B cell (primary cell): ENCODE results near the gene ANK3. TPM values are rescaled to one million over a fixed set of nuclear protein-coding genes. Genes with fewer than 3 reads are reported as not detected.

Source experiments
- ATAC-seq: fragments of 200-7000 bp; cut with Tn5 transposase; one replicate; pipeline ENCODE4 v1.10.0; 2021; ENCODE audit warnings: low read depth, mild to moderate bottlenecking, moderate number of reproducible peaks, moderate library complexity
- CTCF ChIA-PET: fragments of 350-600 bp; sonication (Branson Sonifier 250); formaldehyde crosslinking; loops from one replicate; lab custom pipeline; 2021; ENCODE audit warnings: antibody characterized with exemption, inconsistent platforms; lab: Charles Lee
- POLR2A ChIA-PET: fragments of 350-600 bp; sonication (Branson Sonifier 250); formaldehyde crosslinking; loops from one replicate; lab custom pipeline; 2021; ENCODE audit warnings: antibody characterized with exemption; lab: Charles Lee
- DNase-seq: peaks from one replicate; pipeline ENCODE4 v3.0.0; 2013
- H2AFZ ChIP-seq: 2 replicates; pipeline ENCODE4 v1.6.1; 2012; ENCODE audit warnings: mild to moderate bottlenecking, low read depth, low read length; ENCODE audit not compliant: insufficient read depth, poor library complexity, severe bottlenecking
- H3K27ac ChIP-seq, 2 donors: 1 replicate in 1 of 2; 2 replicates in 1 of 2; pipeline ENCODE4 v1.5.1; 2012 to 2013; ENCODE audit warnings: low read length in 2 of 2, mild to moderate bottlenecking in 2 of 2, moderate library complexity in 1 of 2
- H3K27me3 ChIP-seq, 4 experiments: fragments of 200-600 bp in 1 of 4; sonication (generic) in 1 of 4; replicated peaks in 1 of 4; 1 replicate in 2 of 4; 2 replicates in 2 of 4; pipeline versions ENCODE4 v1.6.1 to v1.7.0; 2013 to 2016; ENCODE audit warnings: low read length in 3 of 4, mild to moderate bottlenecking in 2 of 4, mixed read lengths in 1 of 4, moderate library complexity in 1 of 4; ENCODE audit not compliant: insufficient read depth in 4 of 4, control insufficient read depth in 3 of 4; ENCODE audit errors: control extremely low read depth in 1 of 4
- H3K36me3 ChIP-seq, 2 experiments: replicated peaks in 1 of 2; 1 replicate in 1 of 2; 2 replicates in 1 of 2; pipeline versions ENCODE4 v1.6.1 to v1.7.1; 2013; ENCODE audit warnings: low read length in 1 of 2; ENCODE audit not compliant: insufficient read depth in 2 of 2, control insufficient read depth in 1 of 2; ENCODE audit errors: control extremely low read depth in 1 of 2, extremely low read depth in 1 of 2
- H3K4me1 ChIP-seq, 2 donors: fragments of 200-600 bp in 1 of 2; sonication (generic) in 1 of 2; 1 replicate in 1 of 2; 2 replicates in 1 of 2; pipeline versions ENCODE4 v1.5.1 to v1.6.1; 2013 to 2017; ENCODE audit warnings: low read length in 2 of 2; ENCODE audit not compliant: control insufficient read depth in 2 of 2, insufficient read depth in 2 of 2
- H3K4me2 ChIP-seq: replicated peaks from 2 replicates; pipeline ENCODE3; 2012; ENCODE audit warnings: mild to moderate bottlenecking, low read depth, low read length; ENCODE audit not compliant: poor library complexity, severe bottlenecking
- H3K4me3 ChIP-seq, 5 experiments: fragments of 200-600 bp in 1 of 5; sonication (generic) in 1 of 5; 1 replicate in 3 of 5; 2 replicates in 2 of 5; pipeline versions ENCODE4 v1.5.1 to v1.7.0; 2011 to 2016; ENCODE audit warnings: low read length in 4 of 5, mild to moderate bottlenecking in 4 of 5, low read depth in 2 of 5, control low read depth in 1 of 5, moderate library complexity in 1 of 5; ENCODE audit not compliant: insufficient read depth in 1 of 5; ENCODE audit errors: control extremely low read depth in 1 of 5, extremely low read depth in 1 of 5
- H3K79me2 ChIP-seq: fragments of 200-600 bp; sonication (generic); one replicate; pipeline ENCODE4 v1.6.0; 2016; ENCODE audit warnings: low read length; ENCODE audit not compliant: control insufficient read depth, insufficient read depth
- H3K9ac ChIP-seq: fragments of 200-600 bp; sonication (generic); 2 replicates; pipeline ENCODE4 v1.6.1; 2017; ENCODE audit warnings: mild to moderate bottlenecking, low read length, moderate library complexity
- H3K9me3 ChIP-seq, 3 donors: one replicate each; pipeline versions ENCODE4 v1.6.1 to v1.7.1; 2013; ENCODE audit warnings: low read length in 2 of 3; ENCODE audit not compliant: control insufficient read depth in 2 of 3, insufficient read depth in 1 of 3; ENCODE audit errors: control extremely low read depth in 1 of 3
- H4K20me1 ChIP-seq: 2 replicates; pipeline ENCODE4 v1.6.0; 2012; ENCODE audit warnings: mild to moderate bottlenecking, low read length; ENCODE audit not compliant: insufficient read depth, control insufficient read depth, poor library complexity, severe bottlenecking
- H3K27ac Mint-ChIP-seq: one replicate; pipeline ENCODE4 v1.8.0; 2021; ENCODE audit warnings: mixed read lengths
- H3K27me3 Mint-ChIP-seq: one replicate; pipeline ENCODE4 v1.8.0; 2021; ENCODE audit warnings: mixed read lengths
- H3K4me1 Mint-ChIP-seq: one replicate; pipeline ENCODE4 v1.8.0; 2021; ENCODE audit warnings: mixed read lengths
- H3K4me3 Mint-ChIP-seq: one replicate; pipeline ENCODE4 v1.8.0; 2021; ENCODE audit warnings: mixed read lengths
- H3K9me3 Mint-ChIP-seq: one replicate; pipeline ENCODE4 v1.8.0; 2022; ENCODE audit warnings: mixed read lengths; ENCODE audit not compliant: insufficient read depth
- EZH2 ChIP-seq: IDR thresholded peaks from 2 replicates; pipeline ENCODE4 v1.6.1; 2012; ENCODE audit warnings: borderline replicate concordance, low read depth, mild to moderate bottlenecking, moderate library complexity, low read length; ENCODE audit not compliant: insufficient read depth, poor library complexity, severe bottlenecking
- WGBS: methylation state at CpG from one replicate; pipeline ENCODE4 v1.1.5; 2013; ENCODE audit warnings: missing lambda C conversion rate; ENCODE audit not compliant: insufficient coverage; 5-methylcytosine and 5-hydroxymethylcytosine counted together
- intact Hi-C: fragments of 100-400 bp; cut with micrococcal nuclease; formaldehyde crosslinking; loops from one replicate; pipeline ENCODE4 v1.10.0; 2022
- polyA plus RNA-seq: library from polyadenylated mRNA; depleted of rRNA; stranded (reverse); fragments of >200 nt; gene quantifications from 2 replicates; pipeline ENCODE4 v1.2.3, GENCODE V29; 2012
- total RNA-seq, 2 donors: library from RNA; stranded (reverse); fragments of 120-200 nt in 1 of 2; gene quantifications; 1 replicate in 1 of 2; 2 replicates in 1 of 2; pipeline versions ENCODE4 v1.2.3 to v1.2.4, GENCODE V29; 2013 to 2022
- TF ChIP-seq, protein P1 (sequence below): fragments of 200-600 bp; IDR thresholded peaks from one replicate; pipeline ENCODE4 v1.8.0; 2022; ENCODE audit warnings: antibody characterized with exemption, mild to moderate bottlenecking

ANK3 gene
- total and polyA plus RNA-seq, 2 donors (not counting 1 experiment from before 2014, with no cell fraction given): 4.9 to 21.6 TPM

DNA sequence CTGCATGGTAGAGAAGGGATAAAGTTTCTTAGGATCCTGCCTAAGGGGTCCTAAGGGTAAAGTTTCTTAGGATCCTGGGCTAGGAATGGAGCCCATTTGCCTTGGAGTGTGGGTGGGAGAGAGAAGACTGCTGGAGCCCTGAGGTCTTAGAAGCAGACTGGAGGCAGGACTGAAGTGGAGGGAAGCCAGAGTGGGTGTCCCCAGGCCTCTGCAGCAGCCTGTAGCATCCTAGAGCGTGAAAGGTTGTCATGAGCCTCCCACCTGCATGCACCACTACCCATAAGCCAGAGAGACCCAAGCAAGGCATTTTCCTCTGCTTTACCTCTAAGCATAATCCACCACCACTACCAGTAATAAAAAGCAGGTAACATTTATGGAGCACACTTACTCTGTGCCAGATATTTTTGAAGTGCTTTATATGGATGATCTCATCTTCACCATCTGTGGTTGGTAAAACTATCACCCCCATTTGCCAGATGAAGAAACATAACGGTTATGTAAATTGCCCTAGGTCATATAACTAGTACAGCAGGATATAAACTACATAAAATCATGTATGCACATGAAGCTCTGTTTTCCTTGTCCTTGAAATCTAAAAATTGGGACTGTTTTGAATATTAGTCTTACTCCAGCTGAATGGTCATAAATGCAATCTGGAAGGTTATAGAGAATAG, 379.8 kb downstream of the ANK3 start:
- Mint-ChIP-seq H3K27ac (no peak overlapping the region), H3K4me1 (no peaks in the 10 kb centered on the region), H3K9me3 (no peaks in the 10 kb centered on the region), H3K4me3 (no peak overlapping the region), H3K27me3 (peaks cover 13% of the 10 kb centered on the region)
- no peaks in the 10 kb centered on the region for H4K20me1 ChIP-seq
- H3K9me3 ChIP-seq: no peaks in the 10 kb centered on the region
- CTCF ChIA-PET: no interaction called here
- no peaks in the 10 kb centered on the region for H3K79me2 ChIP-seq
- intact Hi-C loops: no loop called here
- no peaks in the 10 kb centered on the region for H3K36me3 ChIP-seq
- TF ChIP-seq EZH2: no peak
- TF ChIP-seq, protein P1, sequence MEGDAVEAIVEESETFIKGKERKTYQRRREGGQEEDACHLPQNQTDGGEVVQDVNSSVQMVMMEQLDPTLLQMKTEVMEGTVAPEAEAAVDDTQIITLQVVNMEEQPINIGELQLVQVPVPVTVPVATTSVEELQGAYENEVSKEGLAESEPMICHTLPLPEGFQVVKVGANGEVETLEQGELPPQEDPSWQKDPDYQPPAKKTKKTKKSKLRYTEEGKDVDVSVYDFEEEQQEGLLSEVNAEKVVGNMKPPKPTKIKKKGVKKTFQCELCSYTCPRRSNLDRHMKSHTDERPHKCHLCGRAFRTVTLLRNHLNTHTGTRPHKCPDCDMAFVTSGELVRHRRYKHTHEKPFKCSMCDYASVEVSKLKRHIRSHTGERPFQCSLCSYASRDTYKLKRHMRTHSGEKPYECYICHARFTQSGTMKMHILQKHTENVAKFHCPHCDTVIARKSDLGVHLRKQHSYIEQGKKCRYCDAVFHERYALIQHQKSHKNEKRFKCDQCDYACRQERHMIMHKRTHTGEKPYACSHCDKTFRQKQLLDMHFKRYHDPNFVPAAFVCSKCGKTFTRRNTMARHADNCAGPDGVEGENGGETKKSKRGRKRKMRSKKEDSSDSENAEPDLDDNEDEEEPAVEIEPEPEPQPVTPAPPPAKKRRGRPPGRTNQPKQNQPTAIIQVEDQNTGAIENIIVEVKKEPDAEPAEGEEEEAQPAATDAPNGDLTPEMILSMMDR: no peak
- H2AFZ ChIP-seq: no peak overlapping the region
- H3K27ac ChIP-seq: no peak overlapping the region
- H3K27me3 ChIP-seq: no peaks in the 10 kb centered on the region
- POLR2A ChIA-PET: no interaction called here
- WGBS: 75% methylated on average over 1 of the region's 2 CpGs
- no peak overlapping the region for H3K4me2 ChIP-seq
- DNase-seq (no peak), ATAC-seq (no peak)
- no peaks in the 10 kb centered on the region for H3K4me1 ChIP-seq
- no peak overlapping the region for H3K4me3 ChIP-seq
- H3K9ac ChIP-seq: no peak overlapping the region

DNA sequence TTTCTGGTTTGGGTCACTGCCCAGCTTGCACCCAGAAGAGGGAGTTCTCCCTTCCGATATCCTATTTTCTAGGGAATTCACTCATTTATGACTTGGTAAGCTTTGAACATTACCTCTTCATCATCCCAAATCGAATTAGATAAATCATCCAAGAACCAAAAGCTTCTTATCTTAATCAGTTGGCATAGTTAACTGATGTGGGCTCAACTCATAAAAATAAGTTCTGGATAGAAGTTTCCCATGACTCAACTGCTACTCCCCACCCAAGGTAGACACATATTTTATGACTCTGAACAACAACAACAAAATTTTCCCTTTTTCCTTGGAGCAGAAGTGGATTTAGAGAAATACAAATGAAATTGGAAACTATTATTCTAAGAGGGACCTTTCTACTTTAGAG, 380.4 kb downstream of the ANK3 start:
- no peaks in the 10 kb centered on the region for H3K4me1 Mint-ChIP-seq
- H3K9me3 ChIP-seq: no peaks in the 10 kb centered on the region
- intact Hi-C loops: no loop called here
- ChIA-PET POLR2A (no interaction called here), CTCF (no interaction called here)
- no peak for TF ChIP-seq EZH2
- TF ChIP-seq, protein P1: no peak
- no peaks in the 10 kb centered on the region for H3K4me1 ChIP-seq
- no peak overlapping the region for H3K4me3 Mint-ChIP-seq
- H3K4me3 ChIP-seq: no peak overlapping the region
- no peak for DNase-seq
- no peak overlapping the region for H3K27ac ChIP-seq
- H3K4me2 ChIP-seq: no peak overlapping the region
- no peak overlapping the region for H2AFZ ChIP-seq
- H3K9me3 Mint-ChIP-seq: no peaks in the 10 kb centered on the region
- peaks cover 13% of the 10 kb centered on the region for H3K27me3 Mint-ChIP-seq
- no peaks in the 10 kb centered on the region for H4K20me1 ChIP-seq
- no CpG with 5 or more reads among the region's 2 CpGs for WGBS
- H3K27me3 ChIP-seq: no peaks in the 10 kb centered on the region
- no peaks in the 10 kb centered on the region for H3K36me3 ChIP-seq
- no peak for ATAC-seq
- H3K79me2 ChIP-seq: no peaks in the 10 kb centered on the region
- H3K9ac ChIP-seq: no peak overlapping the region
- no peak overlapping the region for H3K27ac Mint-ChIP-seq
